ACC112 (cell line): ENCODE results near the gene TMEM223.
"Not testable (repeated sequence)": the region's sequence is repeated elsewhere in the genome, so short reads cannot be mapped to it uniquely, and the experiment has no call there.

ENCODE experiments used
- H2AFZ ChIP-seq: fragments of 200-600 bp; sonication (generic); one replicate; pipeline ENCODE4 v1.6.0; 2017; ENCODE audit warnings: antibody characterized with exemption, low read length; ENCODE audit not compliant: unreplicated experiment
- H3K27ac ChIP-seq: fragments of 200-600 bp; sonication (generic); 2 replicates; pipeline ENCODE4 v1.5.1; 2014; ENCODE audit warnings: low read depth, mild to moderate bottlenecking, antibody characterized with exemption, low read length, moderate library complexity
- H3K27me3 ChIP-seq: fragments of 200-600 bp; sonication (generic); 2 replicates; pipeline ENCODE4 v1.6.1; 2014; ENCODE audit warnings: mild to moderate bottlenecking, antibody characterized with exemption, low read length, moderate library complexity, mixed read lengths; ENCODE audit not compliant: insufficient read depth
- H3K36me3 ChIP-seq: fragments of 200-600 bp; sonication (generic); 2 replicates; pipeline ENCODE4 v1.6.1; 2016; ENCODE audit warnings: mild to moderate bottlenecking, antibody characterized with exemption, low read length, moderate library complexity, mixed read lengths; ENCODE audit not compliant: insufficient read depth
- H3K4me1 ChIP-seq: fragments of 200-600 bp; sonication (generic); one replicate; pipeline ENCODE4 v1.6.1; 2016; ENCODE audit warnings: low read length, mixed read lengths; ENCODE audit not compliant: insufficient read depth, unreplicated experiment, control insufficient read depth
- H3K4me3 ChIP-seq: fragments of 200-600 bp; sonication (generic); 2 replicates; pipeline ENCODE4 v1.5.1; 2014; ENCODE audit warnings: mild to moderate bottlenecking, low read depth, low read length
- H3K79me2 ChIP-seq: fragments of 200-600 bp; sonication (generic); one replicate; pipeline ENCODE4 v1.6.0; 2016; ENCODE audit warnings: low read length; ENCODE audit not compliant: control insufficient read depth, unreplicated experiment, insufficient read depth

TMEM223 gene, protein sequence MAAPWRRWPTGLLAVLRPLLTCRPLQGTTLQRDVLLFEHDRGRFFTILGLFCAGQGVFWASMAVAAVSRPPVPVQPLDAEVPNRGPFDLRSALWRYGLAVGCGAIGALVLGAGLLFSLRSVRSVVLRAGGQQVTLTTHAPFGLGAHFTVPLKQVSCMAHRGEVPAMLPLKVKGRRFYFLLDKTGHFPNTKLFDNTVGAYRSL

DNA sequence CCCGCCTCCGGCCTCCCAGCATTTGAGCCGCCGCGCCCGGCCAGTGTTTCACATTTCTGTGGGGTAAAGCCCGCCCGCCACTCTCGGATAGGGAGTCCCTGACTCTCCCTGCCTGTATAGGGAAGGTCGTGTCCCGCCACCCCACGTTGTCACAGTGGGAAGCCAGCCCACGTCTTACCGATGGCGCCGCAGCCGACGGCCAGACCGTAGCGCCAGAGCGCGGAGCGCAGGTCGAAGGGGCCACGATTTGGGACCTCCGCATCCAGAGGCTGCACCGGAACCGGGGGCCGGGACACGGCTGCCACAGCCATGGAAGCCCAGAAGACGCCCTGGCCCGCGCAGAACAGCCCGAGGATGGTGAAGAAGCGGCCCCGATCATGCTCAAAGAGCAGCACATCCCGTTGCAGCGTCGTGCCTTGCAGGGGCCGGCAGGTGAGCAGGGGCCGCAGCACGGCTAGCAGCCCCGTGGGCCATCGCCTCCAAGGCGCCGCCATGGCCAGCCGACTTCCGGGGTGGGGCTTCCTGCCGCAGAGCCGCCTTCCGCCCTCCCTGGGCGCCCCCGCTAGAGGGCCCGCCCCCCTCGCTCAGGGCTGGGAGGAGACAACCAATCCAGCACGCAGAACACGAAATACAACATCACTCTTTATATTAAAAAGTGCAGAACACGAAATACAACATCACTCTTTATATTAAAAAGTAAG is at the start of gene TMEM223:
Gene TMEM223, minus strand, starts transcription at position 506 of the 701 bp plus-strand sequence. Its CDS starts 12 bp downstream, at position 494.
- peaks cover 33% of the 10 kb centered on the region for H3K79me2 ChIP-seq
- peak within 1 kb of the TSS; percentile 86 for H3K4me3 ChIP-seq
- H3K27ac ChIP-seq: peak within 1 kb of the TSS; percentile 45
- peaks cover 6% of the 10 kb centered on the region for H3K36me3 ChIP-seq
- peaks cover 20% of the 10 kb centered on the region for H3K4me1 ChIP-seq
- H2AFZ ChIP-seq: peak within 1 kb of the TSS; percentile 51
- H3K27me3 ChIP-seq: no peaks in the 10 kb centered on the region

DNA sequence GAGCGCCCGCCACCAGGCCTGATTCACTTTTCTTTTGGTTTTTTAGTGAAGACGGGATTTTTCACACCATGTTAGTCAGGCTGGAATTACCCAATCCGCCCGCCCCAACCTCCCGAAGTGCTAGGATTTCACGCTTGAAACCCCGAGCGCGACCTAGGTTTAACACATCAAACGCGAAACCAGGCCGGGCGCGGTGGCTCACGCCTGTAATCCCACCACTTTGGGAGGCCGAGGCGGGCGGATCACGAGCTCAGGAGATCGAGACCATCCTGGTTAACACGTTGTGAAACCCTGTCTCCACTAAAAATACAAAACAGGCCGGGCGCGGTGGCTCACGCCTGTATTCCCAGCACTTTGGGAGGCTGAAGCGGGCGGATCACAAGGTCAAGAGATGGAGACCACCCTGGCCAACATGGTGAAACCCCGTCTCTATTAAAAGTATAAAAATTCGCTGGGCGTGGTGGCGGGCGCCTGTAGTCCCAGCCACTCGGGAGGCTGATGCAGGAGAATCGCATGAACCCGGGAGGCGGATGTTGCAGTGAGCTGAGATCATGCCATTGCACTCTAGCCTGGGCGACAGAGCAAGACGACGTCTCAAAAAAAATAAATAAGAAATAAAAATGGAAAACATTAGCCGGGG is 49.0 kb upstream of the TMEM223 start:
- H3K4me1 ChIP-seq, H3K36me3 ChIP-seq, H3K27me3 ChIP-seq, H2AFZ ChIP-seq: not testable (repeated sequence)
- peak overlapping the region; percentile 93 for H3K4me3 ChIP-seq
- H3K79me2 ChIP-seq: peaks cover 18% of the 10 kb centered on the region
- H3K27ac ChIP-seq: peak overlapping the region; percentile 97

- H3K79me2 ChIP-seq: peaks cover 22% of the 10 kb centered on the region
- peak within 1 kb of the TSS; percentile 97 for H3K27ac ChIP-seq
- peak within 1 kb of the TSS; percentile 93 for H3K4me3 ChIP-seq
- H2AFZ ChIP-seq: peak within 1 kb of the TSS; percentile 64
- H3K27me3 ChIP-seq: no peaks in the 10 kb centered on the region
- H3K36me3 ChIP-seq: no peaks in the 10 kb centered on the region
- peaks cover 9% of the 10 kb centered on the region for H3K4me1 ChIP-seq
Observed at GRCh38 chr11:62839050-62839945, 47.5 kb upstream of the TMEM223 start, which contains the start of gene WDR74. WDR74 (minus strand) TSS chr11:62839590; CDS start chr11:62839570, 20 bp downstream.

GRCh38 chr11:62835336-62835735 is 43.5 kb upstream of the TMEM223 start:
- Histone ChIP-seq H3K4me3 (no peak overlapping the region), H3K4me1 (peaks cover 10% of the 10 kb centered on the region), H3K36me3 (no peaks in the 10 kb centered on the region), H3K27ac (no peak overlapping the region), H3K79me2 (peaks cover 33% of the 10 kb centered on the region), H2AFZ (no peak overlapping the region), H3K27me3 (no peaks in the 10 kb centered on the region)

- H3K79me2 ChIP-seq: peaks cover 40% of the 10 kb centered on the region
- H3K4me3 ChIP-seq: peak within 1 kb of the TSS; percentile 97
- peak within 1 kb of the TSS; percentile 86 for H3K27ac ChIP-seq
- H3K4me1 ChIP-seq: peaks cover 13% of the 10 kb centered on the region
- no peaks in the 10 kb centered on the region for H3K36me3 ChIP-seq
- H2AFZ ChIP-seq: peak within 1 kb of the TSS; percentile 58
- H3K27me3 ChIP-seq: no peaks in the 10 kb centered on the region
Observed at GRCh38 chr11:62832336-62833234, 40.8 kb upstream of the TMEM223 start, which contains the start of gene TEX54. TEX54 (minus strand) TSS chr11:62832841.

- H3K27me3 ChIP-seq: no peaks in the 10 kb centered on the region
- peaks cover 46% of the 10 kb centered on the region for H3K79me2 ChIP-seq
- 0 out of 2 replicates have a peak, but pooled peaks cover 2% of the 10 kb centered on the region for H3K36me3 ChIP-seq
- H3K4me3 ChIP-seq: peak within 1 kb of the TSS; percentile 97
- H3K4me1 ChIP-seq: peaks cover 13% of the 10 kb centered on the region
- peak within 1 kb of the TSS; percentile 58 for H2AFZ ChIP-seq
- peak within 1 kb of the TSS; percentile 86 for H3K27ac ChIP-seq
Observed at GRCh38 chr11:62831520-62832335, 39.9 kb upstream of the TMEM223 start, which contains the start of gene STX5. STX5 (minus strand) TSS chr11:62832051; CDS start chr11:62831243, 808 bp downstream.

DNA sequence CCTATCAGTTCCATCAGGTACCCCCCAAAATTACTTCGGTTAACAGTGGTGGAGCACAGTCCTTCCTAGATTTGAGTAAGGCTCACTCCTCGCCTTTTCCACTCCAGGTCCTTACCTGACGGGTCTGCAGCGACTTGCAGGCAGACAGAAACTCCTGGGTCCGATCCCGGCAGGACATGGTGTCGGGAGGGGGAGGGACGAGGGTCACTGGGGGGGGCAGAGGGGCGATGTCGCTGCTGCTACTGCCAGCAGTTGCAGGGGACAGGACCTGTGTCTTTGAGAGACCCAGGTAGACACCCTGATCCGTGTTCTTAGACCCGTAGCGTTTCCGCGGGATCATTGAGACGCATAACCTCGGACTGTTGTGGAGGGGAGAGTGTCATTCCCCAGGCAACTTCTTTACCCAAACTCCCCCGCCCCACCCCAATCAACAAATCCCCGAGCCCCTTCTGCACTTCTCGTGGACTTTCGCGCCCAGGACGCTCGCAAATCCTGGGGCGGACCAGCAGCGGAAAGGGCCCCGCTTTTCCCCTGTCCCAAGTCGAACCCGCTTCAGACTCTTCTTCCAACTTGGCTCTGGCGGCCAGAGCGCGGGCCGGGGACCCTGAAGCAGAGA is 39.2 kb upstream of the TMEM223 start:
- Histone ChIP-seq H3K27ac (peak overlapping the region; percentile 86), H3K4me1 (peaks cover 13% of the 10 kb centered on the region), H3K79me2 (peaks cover 46% of the 10 kb centered on the region), H3K36me3 (0 out of 2 replicates have a peak, but pooled peaks cover 2% of the 10 kb centered on the region), H3K27me3 (no peaks in the 10 kb centered on the region), H2AFZ (peak overlapping the region; percentile 39), H3K4me3 (peak overlapping the region; percentile 97)

DNA sequence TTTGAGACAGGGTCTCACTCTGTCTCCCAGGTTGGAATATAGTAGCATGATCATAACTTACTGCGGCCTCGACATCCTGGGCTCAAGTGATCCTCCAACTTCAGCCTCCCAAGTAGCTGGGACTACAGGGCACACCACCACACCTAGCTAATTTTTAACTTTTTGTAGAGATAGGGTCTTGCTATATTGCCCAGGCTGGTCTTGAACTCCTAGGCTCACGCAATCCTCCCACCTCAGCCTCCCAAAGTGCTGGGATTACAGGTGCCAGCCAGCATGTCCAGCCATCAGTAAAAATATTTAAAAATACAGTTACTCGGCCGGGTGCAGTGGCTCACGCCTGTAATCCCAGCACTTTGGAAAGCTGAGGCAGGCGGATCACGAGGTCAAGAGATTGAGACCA is 36.3 kb upstream of the TMEM223 start:
- H3K4me3 ChIP-seq, H3K27ac ChIP-seq, H3K4me1 ChIP-seq, H3K27me3 ChIP-seq, H2AFZ ChIP-seq: not testable (repeated sequence)
- H3K36me3 ChIP-seq: peaks cover 20% of the 10 kb centered on the region
- H3K79me2 ChIP-seq: peaks cover 42% of the 10 kb centered on the region
